Left lobe of liver (tissue), 2 donors: ENCODE measurements around the gene EXOC6. TPM values are rescaled to one million over a fixed set of nuclear protein-coding genes. Genes with fewer than 3 reads are reported as not detected.

Experiments
- ATAC-seq: fragments of 200-7000 bp; cut with Tn5 transposase; one replicate; pipeline ENCODE4 v1.9.1; 2020; ENCODE audit warnings: mild to moderate bottlenecking, moderate library complexity
- DNase-seq: peaks from one replicate; pipeline ENCODE4 v3.0.0-alpha.2; 2020; ENCODE audit warnings: low spot score
- total RNA-seq: library from RNA; stranded (reverse); gene quantifications from one replicate; pipeline ENCODE4 v1.2.1, GENCODE V29; 2021
- donor health status: DM: no; HTN: no; CAD: no; lungs with moderate emphysema.
- donor health status: DM: no; HTN: yes; CAD: no.

EXOC6 gene
- total RNA-seq, 1 donor from 2014 or later: 4.9 TPM

DNA sequence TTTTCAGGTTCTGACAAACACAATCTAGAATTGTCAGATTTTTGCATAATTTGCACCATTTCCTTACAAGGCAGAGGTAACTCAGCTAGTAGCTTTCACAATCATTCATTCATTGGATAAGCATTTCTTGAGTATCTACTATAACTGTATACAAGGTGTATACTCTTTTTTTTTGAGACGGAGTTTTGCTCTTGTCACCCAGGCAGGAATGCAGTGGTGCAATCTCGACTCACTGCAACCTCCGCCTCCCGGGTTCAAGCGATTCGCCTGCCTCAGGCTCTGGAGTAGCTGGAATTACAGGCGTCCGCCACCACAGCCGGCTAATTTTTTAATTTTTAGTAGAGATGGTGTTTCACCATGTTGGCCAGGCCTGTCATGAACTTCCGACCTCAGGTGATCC lies 16.2 kb upstream of the EXOC6 start:
- no peak for DNase-seq
- ATAC-seq: no peak

DNA sequence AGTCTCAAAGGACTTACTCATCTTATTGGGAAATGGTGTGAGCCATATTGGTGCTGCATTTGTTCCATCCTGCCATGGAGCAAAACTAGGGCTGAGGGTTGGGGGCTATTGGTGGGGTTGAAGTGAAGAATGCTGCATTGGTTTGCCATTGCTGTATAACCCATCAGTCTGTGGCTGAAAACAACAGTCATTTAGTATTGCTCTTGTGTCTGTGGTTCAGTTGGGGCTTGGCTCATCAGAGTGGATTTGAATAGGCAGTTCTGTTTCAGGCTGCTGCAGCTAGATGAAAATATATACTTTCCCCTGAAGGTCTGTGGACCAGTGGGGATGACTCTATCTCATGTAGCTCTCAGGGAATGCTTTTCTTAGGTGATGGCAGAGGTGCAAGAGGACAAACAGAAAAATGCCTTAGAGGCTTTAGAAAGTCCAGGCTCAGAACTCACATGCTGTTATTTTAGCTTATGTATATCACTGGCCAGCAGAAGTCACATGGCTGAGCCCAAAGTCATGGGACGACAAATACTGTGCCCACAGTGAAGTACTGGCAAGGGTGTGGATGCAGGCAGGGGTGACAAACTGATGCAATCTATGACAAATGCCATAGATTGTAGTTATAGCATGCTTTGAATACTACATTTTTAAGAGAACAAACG lies 15.2 kb upstream of the EXOC6 start:
- ATAC-seq (no peak), DNase-seq (no peak)

DNA sequence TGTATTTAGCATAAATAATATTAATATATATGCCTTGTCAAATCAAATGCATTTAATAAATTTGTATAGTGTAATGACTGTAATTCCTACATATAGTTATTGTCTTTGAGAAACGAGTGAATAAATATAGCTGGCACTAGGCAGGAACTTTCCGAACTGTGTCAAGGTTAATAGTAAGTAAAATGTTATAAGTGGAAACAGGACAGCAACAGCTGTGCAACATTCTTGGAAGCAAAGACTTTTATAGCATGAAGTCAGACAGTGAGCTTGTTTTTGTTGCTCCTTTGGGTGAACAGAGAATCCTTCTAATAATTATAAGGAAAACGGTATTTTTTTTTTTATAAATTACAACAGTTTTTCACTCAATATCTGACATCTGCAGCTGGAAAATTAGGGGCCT lies 14.0 kb upstream of the EXOC6 start:
- ATAC-seq (no peak), DNase-seq (no peak)

DNA sequence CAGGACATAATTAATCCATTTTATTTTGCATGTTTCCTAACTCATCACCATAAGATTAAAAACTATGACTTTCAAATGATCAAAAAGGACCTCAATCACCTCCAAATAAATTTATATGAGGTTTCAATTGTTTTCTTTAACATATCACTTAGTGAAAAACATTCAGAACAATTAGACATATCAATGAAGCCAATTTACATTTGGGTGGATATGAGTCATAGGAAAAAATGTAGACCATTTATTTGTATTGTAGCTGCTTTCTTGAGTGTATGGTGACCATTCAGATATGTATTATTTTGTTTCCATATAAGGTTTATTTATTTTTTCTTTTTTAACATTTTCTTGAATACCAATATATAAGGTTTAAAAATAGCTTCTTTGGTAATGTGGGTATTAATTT lies 13.3 kb upstream of the EXOC6 start:
- ATAC-seq (no peak), DNase-seq (no peak)

DNA sequence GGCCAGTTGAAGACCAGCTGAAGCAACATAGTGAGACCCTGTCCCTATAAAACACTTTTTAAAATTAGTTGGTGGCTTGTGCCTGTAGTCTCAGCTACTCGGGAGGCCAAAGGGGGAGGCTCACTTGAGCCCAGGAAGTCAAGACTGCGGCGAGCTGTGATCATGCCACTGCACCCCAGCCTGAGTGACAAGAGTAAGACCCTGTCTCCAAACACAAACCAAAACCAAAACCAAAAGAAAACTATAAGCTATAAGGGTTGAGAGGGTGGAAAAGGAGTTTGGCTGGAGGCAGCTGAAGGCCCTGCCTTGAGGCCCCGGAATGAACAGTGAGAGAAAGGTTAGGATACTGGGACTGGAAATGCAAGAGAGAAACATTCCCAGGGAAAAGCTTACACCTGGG lies 10.9 kb upstream of the EXOC6 start:
- ATAC-seq (no peak), DNase-seq (no peak)

DNA sequence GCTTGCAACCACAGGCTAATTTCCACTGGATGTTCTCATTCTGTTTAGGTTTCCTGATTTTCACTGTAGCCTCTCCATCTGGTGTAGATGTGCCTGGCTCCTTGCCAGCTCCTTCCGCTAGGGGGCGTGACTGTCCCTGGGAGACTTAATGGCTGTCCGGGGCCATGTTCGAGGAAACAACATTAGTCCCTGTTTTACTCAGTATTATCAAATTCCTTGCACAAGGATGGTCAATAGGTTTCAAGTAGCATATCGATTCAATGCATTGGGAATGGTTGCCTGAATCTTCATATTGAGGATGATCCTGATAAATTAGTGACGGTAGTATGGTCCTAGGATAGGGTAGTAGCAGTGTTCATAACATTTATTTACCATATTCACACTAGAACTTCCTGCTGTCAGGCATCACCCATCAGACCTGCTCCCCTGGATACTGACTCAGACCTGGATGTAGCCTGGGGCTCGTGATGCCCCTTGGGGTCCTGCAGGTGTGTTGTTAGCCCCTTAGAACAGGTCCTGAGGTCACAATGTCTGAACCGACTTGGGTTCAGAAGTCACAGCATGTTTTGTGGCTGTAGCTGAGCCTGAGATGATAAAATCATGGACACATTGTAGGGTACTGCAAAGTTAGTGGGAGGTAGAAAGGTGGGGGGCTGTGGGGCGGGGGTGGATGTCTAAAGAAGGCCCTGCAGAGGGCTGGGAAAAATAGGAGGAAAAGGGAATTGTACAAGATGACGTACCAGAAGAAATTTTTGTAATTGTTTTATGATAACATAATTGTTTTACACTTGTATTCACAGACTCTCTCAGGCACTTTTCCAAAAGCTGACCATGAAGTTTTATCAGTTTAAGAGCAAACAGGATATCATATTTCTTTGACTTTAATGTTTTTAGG lies 8.9 kb upstream of the EXOC6 start:
- DNase-seq (peak; percentile 66), ATAC-seq (peak; percentile 33)

DNA sequence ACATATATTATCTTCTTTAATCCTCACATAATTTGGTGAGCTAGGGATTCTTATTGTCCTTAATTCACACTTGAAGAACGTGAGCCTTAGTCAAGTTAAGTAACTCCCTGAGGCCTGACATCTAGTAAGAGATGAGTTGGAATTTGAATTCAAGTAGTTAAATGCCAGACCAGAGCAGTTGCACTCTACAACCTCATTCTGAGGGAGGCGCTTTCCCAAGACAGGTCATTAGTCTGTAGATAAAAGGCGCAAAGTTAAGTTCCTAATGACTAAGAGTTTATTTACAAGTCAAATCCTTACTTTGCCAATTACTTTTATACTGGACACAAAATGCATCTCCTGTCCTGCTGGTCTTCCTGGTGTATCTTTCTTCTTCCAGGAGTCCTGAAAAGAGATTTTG lies 3.6 kb upstream of the EXOC6 start:
- ATAC-seq: no peak
- DNase-seq: no peak

DNA sequence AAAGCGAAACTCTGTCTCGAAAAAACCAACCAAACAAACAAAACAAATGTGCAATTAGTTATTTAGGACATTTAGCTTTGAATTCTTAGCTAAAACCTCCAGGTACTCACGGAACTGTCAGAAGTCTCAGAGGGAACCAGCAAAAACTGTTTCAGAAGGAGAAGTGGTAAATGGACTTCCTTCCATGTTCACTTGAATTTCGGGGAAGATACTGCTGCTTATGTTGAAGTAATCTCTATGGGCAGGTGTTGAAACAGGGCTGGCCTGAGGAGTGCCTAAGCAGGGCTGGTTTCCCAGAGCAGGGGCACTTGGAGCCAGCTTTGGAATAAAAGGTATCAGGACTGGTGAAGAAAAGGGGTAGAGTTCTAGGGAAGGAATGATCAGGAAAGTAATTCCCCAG lies 2.4 kb upstream of the EXOC6 start:
- no peak for DNase-seq
- ATAC-seq: no peak

DNA sequence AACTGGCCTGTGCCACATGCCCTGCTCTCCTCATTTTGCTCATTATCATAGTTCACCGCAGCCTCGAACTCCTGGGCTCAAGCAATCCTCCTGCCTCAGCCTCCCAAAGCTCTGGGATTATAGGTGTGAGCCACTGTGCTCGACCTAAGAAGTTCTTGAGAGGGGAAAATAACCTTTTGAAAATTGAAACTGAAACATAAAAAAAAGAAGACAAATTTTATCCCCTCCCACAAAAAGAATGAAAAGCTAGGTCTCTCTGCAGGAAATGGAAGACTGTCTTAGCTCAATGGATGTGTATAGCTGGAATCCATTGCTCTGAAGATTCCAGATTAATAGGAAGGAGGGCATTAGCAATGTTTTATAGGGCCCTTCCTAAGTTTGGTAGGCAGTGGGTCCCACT lies 2.0 kb upstream of the EXOC6 start:
- DNase-seq (no peak), ATAC-seq (no peak)

DNA sequence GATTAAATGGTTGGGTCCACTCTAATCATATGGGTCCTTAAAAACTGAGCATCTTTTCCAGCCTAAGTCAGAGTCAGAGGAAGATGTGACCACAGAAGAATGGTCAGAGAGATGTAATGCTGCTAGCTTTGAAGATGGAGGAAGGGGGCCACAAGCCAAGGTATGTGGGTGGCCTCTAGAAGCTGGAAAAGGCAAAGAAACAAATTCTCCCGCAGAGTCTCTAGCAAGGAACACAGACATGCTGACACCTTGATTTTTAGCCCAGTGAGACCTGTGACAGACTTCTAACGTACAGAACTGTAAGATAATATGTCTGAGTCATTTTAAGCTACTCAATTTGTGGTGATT lies 1.5 kb upstream of the EXOC6 start:
- ATAC-seq: no peak
- no peak for DNase-seq

DNA sequence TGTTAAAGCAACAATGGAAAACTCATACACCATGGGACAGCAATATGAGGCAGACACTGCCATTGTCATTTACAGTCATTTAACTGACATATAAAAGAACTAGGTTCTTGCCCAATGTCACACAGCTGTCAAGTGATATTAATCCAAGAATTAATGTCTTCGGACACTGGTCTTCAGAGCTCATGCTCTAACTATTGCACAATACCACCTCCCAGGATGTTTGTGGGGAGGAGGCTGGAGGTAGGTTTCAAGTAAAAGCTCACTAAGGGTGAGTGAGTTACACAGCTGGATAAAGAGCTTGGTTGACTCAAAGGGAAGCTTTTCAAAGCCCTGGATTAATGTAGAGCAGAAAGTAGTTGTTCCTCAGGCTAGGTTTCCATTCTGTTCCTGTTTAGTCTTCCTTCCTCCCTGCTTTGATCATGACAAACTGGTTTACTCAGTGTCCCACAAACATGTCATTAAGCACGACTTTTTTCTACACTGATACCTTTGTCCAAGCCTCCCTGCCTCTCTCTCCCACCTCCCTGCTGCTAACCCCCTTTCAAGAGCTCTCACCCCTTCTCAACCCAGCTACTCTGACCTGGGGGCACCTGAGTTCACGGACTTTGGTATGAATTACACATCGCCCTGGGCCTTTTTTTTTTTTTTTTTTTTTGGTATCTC lies 987 bp upstream of the EXOC6 start:
- ATAC-seq (no peak), DNase-seq (no peak)

DNA sequence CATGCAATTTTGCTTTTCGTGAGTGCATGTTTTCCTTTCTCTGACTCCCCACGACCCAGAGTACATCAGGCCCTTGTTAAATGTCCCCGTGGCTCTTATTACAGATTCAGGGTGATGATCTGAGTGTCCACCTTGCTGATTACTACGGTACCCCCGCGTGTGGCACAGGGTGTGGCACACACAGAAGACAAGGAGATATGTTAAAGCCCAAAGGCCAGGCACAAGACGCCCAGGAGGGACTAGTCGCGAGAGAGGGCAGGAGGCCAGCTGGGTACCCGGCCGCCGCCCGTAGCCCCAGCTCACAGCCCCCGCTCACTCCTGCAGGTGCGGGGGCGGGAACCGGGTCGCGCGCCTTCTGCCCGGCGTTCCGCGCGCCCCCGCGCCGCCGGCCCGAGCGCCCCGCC lies 281 bp upstream of the EXOC6 start:
- DNase-seq (no peak), ATAC-seq (no peak)

DNA sequence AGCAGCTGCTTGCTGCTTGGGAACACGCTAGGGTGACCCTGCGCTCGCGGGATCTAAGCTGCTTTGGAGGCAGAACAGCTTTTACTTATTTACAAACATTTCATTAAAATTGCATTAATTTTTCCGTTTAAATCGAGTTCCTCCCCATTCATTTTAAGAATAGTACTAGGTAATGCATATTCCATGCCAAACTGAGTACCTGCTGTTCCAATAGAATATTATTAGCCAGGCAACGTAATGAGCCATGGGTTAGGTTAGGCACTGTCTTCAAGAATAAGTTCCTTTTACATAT lies 860 bp downstream of the EXOC6 start:
- DNase-seq: no peak
- no peak for ATAC-seq

DNA sequence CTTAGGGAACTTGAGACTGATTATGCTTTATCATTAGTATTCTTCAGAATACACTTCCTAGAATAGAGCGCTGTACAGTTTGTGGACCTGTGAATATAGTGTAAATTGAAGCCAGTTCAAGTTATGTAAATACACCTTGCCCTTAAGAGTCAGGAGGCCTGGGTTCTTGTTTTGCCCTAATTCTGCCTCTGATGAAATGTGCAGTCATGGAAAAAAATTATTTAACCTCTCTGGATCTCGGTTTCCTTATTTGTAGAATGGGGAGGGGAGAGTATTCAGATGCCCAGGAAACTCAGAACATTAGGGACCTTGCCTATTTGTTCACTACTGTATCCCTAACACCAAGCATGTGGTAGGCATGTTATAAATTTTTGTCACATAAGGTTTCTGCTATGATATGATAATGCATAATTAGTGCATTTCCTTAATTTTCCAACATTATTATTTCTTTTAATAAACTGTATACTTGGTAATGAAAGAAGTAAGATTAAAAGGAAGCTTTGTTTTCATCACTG lies 1.3 kb downstream of the EXOC6 start:
- ATAC-seq: no peak
- DNase-seq: no peak

DNA sequence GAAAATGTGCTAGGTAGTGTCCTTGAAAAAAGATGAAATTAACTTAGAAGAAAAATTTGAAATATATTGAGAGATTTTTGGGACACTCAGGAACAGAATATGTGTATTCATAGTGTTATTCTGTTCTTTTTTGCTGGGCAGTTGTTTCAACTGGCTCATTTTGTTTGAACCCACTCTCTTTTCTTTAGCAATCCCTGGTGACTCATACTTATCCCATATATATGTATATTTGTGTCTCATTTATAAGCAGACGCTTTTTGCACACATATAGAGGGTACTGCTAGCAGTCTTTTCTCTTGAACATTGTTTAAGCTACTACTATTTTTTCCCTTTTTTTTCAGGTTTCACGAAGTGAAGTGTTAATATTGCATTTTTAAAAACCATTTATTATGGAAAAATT lies 1.9 kb downstream of the EXOC6 start:
- DNase-seq (no peak), ATAC-seq (no peak)

DNA sequence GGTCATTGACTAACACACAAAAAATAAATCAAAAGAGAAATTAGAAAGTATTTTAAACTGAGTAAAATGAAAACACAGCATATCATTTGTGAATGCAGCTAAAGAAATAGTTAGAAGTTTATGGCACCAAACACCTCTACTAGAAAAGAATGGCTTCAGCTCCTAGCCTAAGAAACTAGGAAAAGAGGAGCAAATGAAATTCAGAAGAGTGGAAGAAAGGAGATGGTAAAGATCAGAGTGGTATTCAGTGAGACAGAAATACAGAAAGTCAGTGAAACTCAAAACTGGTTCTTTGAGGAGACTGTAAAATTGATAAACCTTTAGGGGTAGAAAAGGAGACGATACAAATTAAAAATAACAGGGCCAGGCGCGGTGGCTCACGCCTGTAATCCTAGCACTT lies 2.7 kb downstream of the EXOC6 start:
- ATAC-seq (no peak), DNase-seq (no peak)

DNA sequence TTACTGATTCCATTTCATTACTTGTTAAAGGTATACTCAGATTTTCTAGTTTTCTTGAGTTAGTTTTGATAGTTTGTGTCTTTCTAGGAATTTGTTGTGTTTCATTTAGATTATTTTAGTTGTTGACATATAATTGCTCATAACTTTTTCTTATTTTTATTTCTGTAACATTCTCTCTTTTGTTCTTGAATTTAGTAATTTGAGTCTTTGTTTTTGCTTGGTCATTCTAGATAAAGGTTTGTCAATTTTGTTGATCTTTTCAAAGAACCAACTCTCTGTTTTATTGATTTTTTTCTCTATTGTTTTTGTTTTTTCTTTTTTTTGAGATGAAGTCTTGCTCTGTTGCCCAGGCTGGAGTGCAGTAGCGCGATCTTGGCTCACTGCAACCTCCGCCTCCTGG lies 7.2 kb downstream of the EXOC6 start:
- no peak for DNase-seq

DNA sequence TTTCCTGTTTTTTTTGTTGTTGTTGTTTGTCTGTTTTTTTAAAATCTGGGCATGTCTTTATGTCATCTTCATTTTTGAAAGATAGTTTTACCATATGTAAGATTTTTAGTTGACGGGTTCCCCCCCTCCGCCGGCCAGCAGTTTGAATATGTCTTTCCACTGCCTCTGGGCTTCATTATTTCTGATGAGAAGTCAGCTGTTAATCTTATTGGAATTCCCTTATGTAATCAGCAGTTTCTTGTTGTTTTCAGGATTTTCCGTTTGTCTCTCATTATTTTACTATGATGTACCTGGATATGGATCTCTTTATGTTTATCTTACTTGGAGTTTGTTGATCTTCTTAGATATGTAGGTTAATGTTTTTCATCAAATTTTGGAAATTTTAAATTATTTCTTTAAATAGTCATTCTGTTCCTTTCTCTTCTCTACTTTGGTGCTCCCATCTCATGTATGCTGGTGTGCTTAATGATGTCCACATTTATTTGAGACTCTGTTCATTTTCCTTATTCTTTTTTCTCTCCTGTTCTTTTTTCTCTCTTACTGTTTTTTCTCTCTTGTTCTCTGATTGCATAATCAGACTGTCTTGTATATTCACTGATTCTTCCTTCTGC lies 9.7 kb downstream of the EXOC6 start:
- ATAC-seq (no peak), DNase-seq (no peak)

More for the DNA sequence above, 7.2 kb downstream of the EXOC6 start:
- no peak for ATAC-seq

DNA sequence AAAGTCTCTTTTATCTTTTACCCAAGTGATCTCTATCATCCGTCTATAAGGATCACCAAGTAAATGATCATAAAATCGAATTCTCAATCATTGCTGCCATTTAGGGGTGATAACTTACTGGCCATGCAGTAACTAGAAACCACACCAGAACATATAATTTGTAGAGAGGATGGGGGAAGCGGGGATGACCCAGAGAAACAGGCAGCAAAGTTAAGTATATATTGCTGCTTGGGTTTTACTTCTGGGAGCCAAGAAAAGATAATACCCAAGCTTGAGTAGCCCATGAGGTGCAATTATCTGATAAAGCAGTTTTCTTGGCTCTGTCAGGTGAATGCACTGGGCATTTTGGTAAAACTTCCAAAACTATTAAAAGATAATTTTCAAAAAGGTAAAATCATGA lies 18.9 kb downstream of the EXOC6 start:
- no peak for ATAC-seq
- no peak for DNase-seq

DNA sequence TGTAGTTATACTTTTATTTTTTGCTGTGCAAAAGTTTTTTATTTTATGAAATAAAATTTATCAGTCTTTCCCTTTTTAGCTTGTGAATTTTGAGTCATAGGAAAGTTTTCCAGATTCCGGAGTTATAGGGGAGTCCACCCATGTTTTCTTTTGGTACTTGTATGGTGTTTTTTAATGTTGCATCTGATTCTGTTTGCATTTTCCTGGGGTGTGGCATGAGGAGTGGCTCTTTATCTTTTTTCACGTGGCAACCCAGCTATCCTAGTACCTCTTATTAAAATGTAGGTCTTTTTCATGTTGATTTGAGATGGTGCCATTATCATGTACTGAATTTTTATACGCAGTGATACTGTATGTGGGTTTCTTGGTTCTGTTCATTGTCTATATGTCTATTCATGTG lies 19.7 kb downstream of the EXOC6 start:
- DNase-seq: no peak
- no peak for ATAC-seq

DNA sequence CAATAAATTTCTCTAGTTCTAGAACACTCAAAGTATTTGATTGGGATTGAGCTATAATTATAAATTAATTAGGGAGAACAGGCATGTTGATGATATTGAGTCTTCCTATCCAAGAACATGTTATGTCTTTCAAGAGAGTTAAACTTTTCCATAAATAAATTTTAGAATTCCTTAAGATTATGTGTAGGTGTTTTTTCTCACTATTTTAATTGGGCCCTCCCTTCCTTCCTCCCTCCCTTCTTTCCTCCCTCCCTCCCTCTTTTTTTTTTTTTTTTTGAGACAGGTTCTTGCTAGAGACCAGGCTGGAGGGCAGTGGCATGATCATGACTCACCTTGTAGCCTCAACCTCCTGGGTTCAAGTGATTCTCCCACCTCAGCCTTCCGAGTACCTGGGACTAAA lies 20.2 kb downstream of the EXOC6 start:
- no peak for ATAC-seq
- no peak for DNase-seq

DNA sequence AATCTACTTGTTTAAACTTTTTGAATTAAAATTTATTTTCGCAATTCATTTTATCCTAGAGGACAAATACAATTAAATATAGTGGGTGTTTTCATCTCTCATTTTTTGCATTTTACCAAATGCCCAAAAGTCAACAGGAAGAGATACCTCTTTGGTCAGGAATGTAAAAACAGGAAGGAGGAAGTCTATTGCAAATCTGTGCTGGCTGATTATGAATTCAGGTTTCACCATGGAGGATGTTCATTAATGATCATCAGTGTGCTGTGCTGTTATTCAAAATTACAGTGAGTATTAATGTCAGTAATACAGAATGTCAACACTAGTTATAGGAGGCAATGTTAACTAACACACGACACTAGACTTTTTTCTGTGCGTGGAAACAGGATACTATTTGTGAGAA lies 24.7 kb downstream of the EXOC6 start:
- no peak for ATAC-seq
- DNase-seq: no peak
